Esophagus squamous epithelium (tissue), 5 donors: ENCODE results near the gene MOG. TPM values are rescaled to one million over a fixed set of nuclear protein-coding genes. Genes with fewer than 3 reads are reported as not detected.

Experiments
- DNase-seq: peaks from one replicate; lab custom pipeline; 2025; lab: John Stamatoyannopoulos, UW
- H3K27ac ChIP-seq, 4 donors: fragments of 200-600 bp; sonication (generic); one replicate each; pipeline ENCODE4 v1.5.1; 2016 to 2019; ENCODE audit warnings: mild to moderate bottlenecking in 1 of 4
- H3K27me3 ChIP-seq, 4 donors: fragments of 200-600 bp; sonication (generic); 1 replicate in 3 of 4; 2 replicates in 1 of 4; pipeline versions ENCODE4 v1.5.1 to v1.6.0; 2017 to 2021; ENCODE audit warnings: antibody characterized with exemption in 1 of 4
- H3K36me3 ChIP-seq, 3 donors: fragments of 200-600 bp; sonication (generic); one replicate each; pipeline ENCODE4 v1.5.1; 2016 to 2019
- H3K4me1 ChIP-seq, 3 donors: fragments of 200-600 bp; sonication (generic); one replicate each; pipeline ENCODE4 v1.5.1; 2017 to 2019
- H3K4me3 ChIP-seq, 4 donors: fragments of 200-600 bp; sonication (generic); 1 replicate in 3 of 4; 2 replicates in 1 of 4; pipeline ENCODE4 v1.5.1; 2016 to 2019; ENCODE audit warnings: mild to moderate bottlenecking in 2 of 4, moderate library complexity in 1 of 4
- H3K9me3 ChIP-seq, 3 donors: fragments of 200-600 bp; sonication (generic); one replicate each; pipeline ENCODE4 v1.5.1; 2016 to 2019
- POLR2A ChIP-seq, 4 donors: fragments of 450-650 bp; IDR thresholded peaks; one replicate each; pipeline ENCODE4 v1.6.1; 2017; ENCODE audit warnings: antibody characterized with exemption in 4 of 4, mild to moderate bottlenecking in 4 of 4, moderate library complexity in 3 of 4
- WGBS, 2 donors: methylation state at CpG; one replicate each; pipeline ENCODE4 v1.1.5; 2018; 5-methylcytosine and 5-hydroxymethylcytosine counted together
- intact Hi-C: fragments of 100-400 bp; cut with DNase I; formaldehyde crosslinking; loops from one replicate; pipeline ENCODE4 v1.15.0; 2022
- total RNA-seq, 4 donors: library from RNA; depleted of rRNA; stranded (reverse); fragments of >200 nt; gene quantifications; one replicate each; pipeline ENCODE4 v1.1.0, GENCODE V29; 2016
- TF ChIP-seq, protein P1 (sequence below), 6 experiments: fragments of 450-650 bp in 4 of 6; fragments of 200-600 bp in 2 of 6; sonication (generic) in 2 of 6; IDR thresholded peaks; one replicate each; pipeline ENCODE4 v1.5.1; 2016 to 2019; ENCODE audit warnings: antibody characterized with exemption in 6 of 6, mild to moderate bottlenecking in 4 of 6, moderate library complexity in 4 of 6
- donor health status: DM: yes; HTN: yes; CAD: no.

The MOG gene
- total RNA-seq, 4 donors from 2014 or later, result not detected

DNA sequence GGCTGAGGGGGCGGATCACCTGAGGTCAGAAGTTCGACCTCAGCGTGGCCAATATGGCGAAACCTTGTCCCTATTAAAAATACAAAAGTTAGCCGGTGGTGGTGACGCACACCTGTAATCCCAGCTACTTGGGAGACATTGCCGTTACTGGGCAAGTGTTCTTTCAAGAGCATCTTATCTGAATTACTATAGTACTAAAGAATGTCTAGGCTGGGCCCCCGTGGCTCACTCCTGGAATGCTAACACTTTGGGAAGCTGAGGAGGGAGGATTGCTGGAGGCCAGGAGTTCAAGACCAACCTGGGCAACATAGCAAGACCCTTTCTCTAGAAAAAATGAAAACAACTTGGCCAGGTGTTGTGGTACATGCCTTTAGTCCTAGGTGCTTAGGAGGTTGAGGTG lies 24.9 kb downstream of the MOG start:
- intact Hi-C loops, result no loop called here
- Histone ChIP-seq H3K9me3 (no peaks in the 10 kb centered on the region), H3K4me1 (no peaks in the 10 kb centered on the region), H3K27me3 (peaks cover 0 to 13% (median 0%) of the 10 kb centered on the region in 4 donors), H3K4me3 (no peak overlapping the region), H3K27ac (no peak overlapping the region), H3K36me3 (no peaks in the 10 kb centered on the region)
- no peak for DNase-seq
- TF ChIP-seq, protein P1, sequence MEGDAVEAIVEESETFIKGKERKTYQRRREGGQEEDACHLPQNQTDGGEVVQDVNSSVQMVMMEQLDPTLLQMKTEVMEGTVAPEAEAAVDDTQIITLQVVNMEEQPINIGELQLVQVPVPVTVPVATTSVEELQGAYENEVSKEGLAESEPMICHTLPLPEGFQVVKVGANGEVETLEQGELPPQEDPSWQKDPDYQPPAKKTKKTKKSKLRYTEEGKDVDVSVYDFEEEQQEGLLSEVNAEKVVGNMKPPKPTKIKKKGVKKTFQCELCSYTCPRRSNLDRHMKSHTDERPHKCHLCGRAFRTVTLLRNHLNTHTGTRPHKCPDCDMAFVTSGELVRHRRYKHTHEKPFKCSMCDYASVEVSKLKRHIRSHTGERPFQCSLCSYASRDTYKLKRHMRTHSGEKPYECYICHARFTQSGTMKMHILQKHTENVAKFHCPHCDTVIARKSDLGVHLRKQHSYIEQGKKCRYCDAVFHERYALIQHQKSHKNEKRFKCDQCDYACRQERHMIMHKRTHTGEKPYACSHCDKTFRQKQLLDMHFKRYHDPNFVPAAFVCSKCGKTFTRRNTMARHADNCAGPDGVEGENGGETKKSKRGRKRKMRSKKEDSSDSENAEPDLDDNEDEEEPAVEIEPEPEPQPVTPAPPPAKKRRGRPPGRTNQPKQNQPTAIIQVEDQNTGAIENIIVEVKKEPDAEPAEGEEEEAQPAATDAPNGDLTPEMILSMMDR (IDR thresholded peaks at IDR 0.05), result no peak
- no peak for TF ChIP-seq POLR2A (IDR thresholded peaks at IDR 0.05)
- WGBS, 2 donors, result 90 to 91% methylated on average over 8 of the region's 8 CpGs

DNA sequence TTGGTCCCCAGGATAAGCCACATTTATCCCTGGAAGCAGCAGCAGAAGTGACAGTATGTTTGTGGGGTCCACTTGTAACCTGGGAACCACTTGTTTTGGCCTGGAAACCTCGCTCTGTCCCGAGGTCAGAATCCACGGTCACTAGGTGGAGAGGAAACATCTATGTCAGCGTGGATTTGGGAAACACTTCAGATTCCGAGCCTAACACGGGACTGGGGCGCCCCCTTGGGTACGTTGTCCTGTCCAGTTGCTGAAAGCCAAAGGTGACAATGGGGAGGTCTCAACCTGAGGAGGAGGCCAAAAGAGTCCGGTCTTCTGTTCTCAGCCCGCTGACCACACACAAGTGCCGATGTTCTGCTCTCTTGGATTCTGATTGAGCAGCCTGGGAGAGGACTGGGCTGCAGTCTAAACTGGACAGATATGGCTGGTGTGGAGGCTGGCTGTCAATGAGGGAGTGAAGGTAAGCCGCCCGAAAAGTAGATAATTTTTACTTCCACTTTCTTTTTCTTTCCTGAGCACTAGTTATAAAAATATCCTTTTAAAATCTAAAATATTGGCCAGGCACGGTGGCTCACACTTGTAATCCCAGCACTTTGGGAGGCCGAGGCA lies 28.9 kb downstream of the MOG start:
- 77 to 82% methylated on average over 7 to 8 of the region's 15 CpGs for WGBS, 2 donors
- Histone ChIP-seq H3K4me3 (no peak overlapping the region), H3K36me3 (no peaks in the 10 kb centered on the region), H3K4me1 (no peaks in the 10 kb centered on the region), H3K9me3 (no peaks in the 10 kb centered on the region), H3K27ac (no peak overlapping the region), H3K27me3 (peaks cover 0 to 3% (median 0%) of the 10 kb centered on the region in 4 donors)
- intact Hi-C loops, result no loop called here
- no peak for DNase-seq
- no peak for TF ChIP-seq POLR2A (IDR thresholded peaks at IDR 0.05)
- TF ChIP-seq, protein P1 (IDR thresholded peaks at IDR 0.05), result no peak

DNA sequence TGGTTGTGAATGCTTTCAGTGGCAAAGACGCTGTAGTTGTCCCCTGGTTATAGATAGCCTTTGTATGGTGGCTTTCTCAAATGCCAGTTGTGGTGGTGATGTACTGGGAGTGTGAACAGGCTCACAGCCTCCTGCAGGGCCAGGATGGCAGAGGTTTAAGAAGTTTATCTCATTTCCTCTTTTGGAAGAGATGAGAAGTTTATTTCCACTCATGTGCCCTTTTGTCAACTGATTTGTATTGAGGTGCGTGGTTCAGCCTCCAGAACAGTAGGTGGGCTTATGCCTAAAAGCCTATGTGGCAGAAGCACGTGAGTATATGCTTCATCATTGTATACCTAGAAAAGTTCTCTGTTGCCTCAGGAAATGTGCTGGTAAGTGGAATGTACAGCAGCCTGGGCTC lies 37.7 kb downstream of the MOG start:
- no peak overlapping the region for H3K4me3 ChIP-seq
- TF ChIP-seq POLR2A (IDR thresholded peaks at IDR 0.05), result no peak
- TF ChIP-seq, protein P1 (IDR thresholded peaks at IDR 0.05), result no peak
- no peaks in the 10 kb centered on the region for H3K27me3 ChIP-seq
- no peaks in the 10 kb centered on the region for H3K4me1 ChIP-seq
- intact Hi-C loops, result no loop called here
- no peaks in the 10 kb centered on the region for H3K36me3 ChIP-seq
- 58 to 77% methylated on average over 2 to 3 of the region's 3 CpGs for WGBS, 2 donors
- no peak for DNase-seq
- H3K9me3 ChIP-seq, result peaks cover 0 to 5% (median 0%) of the 10 kb centered on the region in 3 donors
- H3K27ac ChIP-seq, result no peak overlapping the region

DNA sequence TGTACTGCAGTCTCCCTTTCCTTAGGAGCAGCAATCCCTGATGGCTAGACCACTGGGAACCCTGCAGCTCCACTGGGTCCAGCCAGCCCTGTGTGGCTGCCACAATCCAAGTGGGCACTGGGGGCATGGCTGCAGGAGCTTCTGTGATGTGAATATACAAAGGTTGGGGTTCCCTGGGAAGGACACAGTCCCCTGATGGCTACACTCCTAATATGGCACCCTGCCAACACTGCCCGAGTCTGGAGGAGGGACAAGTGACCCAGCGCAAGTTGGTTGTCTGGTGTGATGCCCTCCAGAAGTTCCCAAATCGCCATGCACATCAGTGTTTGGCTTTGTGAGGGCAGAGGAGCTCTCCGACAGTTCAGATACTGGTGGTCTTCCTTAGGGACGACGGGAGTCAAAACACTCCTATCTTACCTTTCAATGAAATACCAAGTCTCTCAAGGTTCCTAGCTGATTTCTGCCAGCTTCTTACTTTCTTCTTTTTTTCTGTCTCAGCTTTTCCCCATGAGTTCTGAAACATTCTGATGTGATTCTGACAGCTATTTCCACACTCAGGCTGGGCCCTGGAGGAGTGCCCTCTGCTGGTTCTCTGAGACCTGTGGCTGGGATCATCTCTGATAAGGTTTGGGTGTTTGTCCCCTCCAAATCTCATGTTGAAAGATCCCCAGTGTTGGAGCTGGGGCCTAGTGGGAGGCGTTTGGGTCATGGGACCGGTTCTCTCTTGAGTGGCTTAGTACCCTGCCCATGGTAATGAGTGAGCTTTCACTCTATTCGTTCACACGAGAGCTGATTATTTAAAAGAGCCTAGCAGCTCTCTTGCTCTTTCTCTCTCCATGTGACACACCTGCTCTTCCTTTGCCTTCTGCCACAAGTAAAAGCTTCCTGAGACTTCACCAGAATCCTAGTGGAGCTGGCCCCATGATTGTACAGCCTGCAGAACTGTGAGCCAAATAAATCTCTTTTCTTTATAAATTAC lies 39.5 kb downstream of the MOG start:
- peaks cover 0 to 5% (median 0%) of the 10 kb centered on the region in 3 donors for H3K9me3 ChIP-seq
- H3K4me3 ChIP-seq, result no peak overlapping the region
- no peak for DNase-seq
- no peaks in the 10 kb centered on the region for H3K4me1 ChIP-seq
- WGBS, 2 donors, result 60 to 81% methylated on average over 6 to 8 of the region's 10 CpGs
- no peak for TF ChIP-seq POLR2A (IDR thresholded peaks at IDR 0.05)
- TF ChIP-seq, protein P1 (IDR thresholded peaks at IDR 0.05), result peak in 2 of 6 experiments; percentile 46 to 50
- H3K36me3 ChIP-seq, result no peaks in the 10 kb centered on the region
- peaks cover 0 to 5% (median 0%) of the 10 kb centered on the region in 4 donors for H3K27me3 ChIP-seq
- no peak overlapping the region for H3K27ac ChIP-seq
- intact Hi-C loops, result no loop called here
